ENCODE measurements around the gene AMZ2. TPM values are rescaled to one million over a fixed set of nuclear protein-coding genes. Genes with fewer than 3 reads are reported as not detected.
"Not testable (repeated sequence)": the region's sequence is repeated elsewhere in the genome, so short reads cannot be mapped to it uniquely, and the experiment has no call there.

Gene AMZ2
- total and polyA plus RNA-seq, 4 donors = 27.1 to 55.2 (median 44.9) TPM

DNA sequence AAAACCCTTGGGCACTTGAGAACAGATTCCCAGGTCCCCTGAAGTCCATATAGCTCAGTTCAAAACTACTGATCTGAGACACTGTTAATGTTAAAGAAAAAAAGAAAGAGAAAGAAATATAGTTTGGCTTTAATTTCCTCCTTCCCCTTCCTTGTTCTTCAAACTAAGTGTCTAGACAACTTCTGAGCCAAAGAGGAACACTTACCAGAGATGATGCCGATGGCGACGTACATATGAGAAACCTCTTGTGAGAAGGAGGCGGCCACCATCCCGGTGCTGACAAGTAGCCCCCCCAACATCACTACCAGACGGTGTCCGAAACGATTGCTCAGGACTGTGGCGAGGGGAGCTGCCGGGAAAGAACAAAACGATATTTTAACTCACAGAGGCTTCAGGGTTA, 25.9 kb downstream of the AMZ2 start:
- no peak for ATAC-seq (ENCODE audit: insufficient read depth, low FRiP score)
- H3K36me3 ChIP-seq (ENCODE audit: control insufficient read depth in 4 of 4, insufficient read depth in 4 of 4, low read length in 4 of 4) = no peaks in the 10 kb centered on the region
- no peak for DNase-seq
- no peak overlapping the region for H3K9ac ChIP-seq (ENCODE audit: insufficient read depth in 1 of 2, low read length in 2 of 2)
- 67 to 74% methylated on average over 11 of the region's 11 CpGs for WGBS, 2 donors
- H3K27me3 ChIP-seq (ENCODE audit: control insufficient read depth in 3 of 3, insufficient read depth in 3 of 3, low read length in 2 of 3) = no peaks in the 10 kb centered on the region
- no peak overlapping the region for H3K4me3 ChIP-seq
- no peak overlapping the region for H3K27ac ChIP-seq (ENCODE audit: low read depth in 1 of 2, low read length in 1 of 2)
- no peaks in the 10 kb centered on the region for H3K4me1 ChIP-seq (ENCODE audit: control insufficient read depth in 5 of 5, insufficient read depth in 5 of 5, low read length in 5 of 5)
- TF ChIP-seq, protein P1, sequence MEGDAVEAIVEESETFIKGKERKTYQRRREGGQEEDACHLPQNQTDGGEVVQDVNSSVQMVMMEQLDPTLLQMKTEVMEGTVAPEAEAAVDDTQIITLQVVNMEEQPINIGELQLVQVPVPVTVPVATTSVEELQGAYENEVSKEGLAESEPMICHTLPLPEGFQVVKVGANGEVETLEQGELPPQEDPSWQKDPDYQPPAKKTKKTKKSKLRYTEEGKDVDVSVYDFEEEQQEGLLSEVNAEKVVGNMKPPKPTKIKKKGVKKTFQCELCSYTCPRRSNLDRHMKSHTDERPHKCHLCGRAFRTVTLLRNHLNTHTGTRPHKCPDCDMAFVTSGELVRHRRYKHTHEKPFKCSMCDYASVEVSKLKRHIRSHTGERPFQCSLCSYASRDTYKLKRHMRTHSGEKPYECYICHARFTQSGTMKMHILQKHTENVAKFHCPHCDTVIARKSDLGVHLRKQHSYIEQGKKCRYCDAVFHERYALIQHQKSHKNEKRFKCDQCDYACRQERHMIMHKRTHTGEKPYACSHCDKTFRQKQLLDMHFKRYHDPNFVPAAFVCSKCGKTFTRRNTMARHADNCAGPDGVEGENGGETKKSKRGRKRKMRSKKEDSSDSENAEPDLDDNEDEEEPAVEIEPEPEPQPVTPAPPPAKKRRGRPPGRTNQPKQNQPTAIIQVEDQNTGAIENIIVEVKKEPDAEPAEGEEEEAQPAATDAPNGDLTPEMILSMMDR (IDR thresholded peaks at IDR 0.05; ENCODE audit: control extremely low read depth, extremely low read depth) = no peak
- H3K9me3 ChIP-seq (ENCODE audit: control insufficient read depth in 4 of 4, insufficient read depth in 3 of 4, low read length in 3 of 4) = peaks cover 0 to 2% (median 0%) of the 10 kb centered on the region in 4 donors

DNA sequence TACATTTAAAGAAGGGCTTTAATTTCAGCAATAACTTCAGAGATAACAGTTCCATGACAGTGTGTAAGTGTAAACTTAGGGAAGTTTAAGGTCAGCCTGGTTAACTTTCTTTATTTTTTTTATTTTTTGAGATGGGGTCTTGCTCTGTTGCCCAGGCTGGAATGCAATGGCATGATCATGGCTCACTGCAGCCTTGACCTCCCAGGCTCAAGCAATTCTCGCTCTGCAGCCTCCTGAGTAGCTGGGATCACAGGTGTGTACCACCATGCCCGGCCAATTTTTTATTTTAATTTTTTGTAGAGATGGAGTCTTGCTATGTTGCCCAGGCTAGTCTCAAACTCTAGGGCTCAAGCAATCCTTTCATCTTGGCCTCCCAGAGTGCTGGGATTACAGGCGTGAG, 28.5 kb downstream of the AMZ2 start:
- not testable (repeated sequence) for H3K27me3 ChIP-seq (ENCODE audit: control insufficient read depth in 3 of 3, insufficient read depth in 3 of 3, low read length in 2 of 3); H3K4me3 ChIP-seq; DNase-seq; H3K4me1 ChIP-seq (ENCODE audit: control insufficient read depth in 5 of 5, insufficient read depth in 5 of 5, low read length in 5 of 5); H3K9ac ChIP-seq (ENCODE audit: insufficient read depth in 1 of 2, low read length in 2 of 2); H3K27ac ChIP-seq (ENCODE audit: low read depth in 1 of 2, low read length in 1 of 2); ATAC-seq (ENCODE audit: insufficient read depth, low FRiP score); H3K36me3 ChIP-seq (ENCODE audit: control insufficient read depth in 4 of 4, insufficient read depth in 4 of 4, low read length in 4 of 4); H3K9me3 ChIP-seq (ENCODE audit: control insufficient read depth in 4 of 4, insufficient read depth in 3 of 4, low read length in 3 of 4)
- 97 to 99% methylated on average over 3 of the region's 3 CpGs for WGBS, 2 donors

DNA sequence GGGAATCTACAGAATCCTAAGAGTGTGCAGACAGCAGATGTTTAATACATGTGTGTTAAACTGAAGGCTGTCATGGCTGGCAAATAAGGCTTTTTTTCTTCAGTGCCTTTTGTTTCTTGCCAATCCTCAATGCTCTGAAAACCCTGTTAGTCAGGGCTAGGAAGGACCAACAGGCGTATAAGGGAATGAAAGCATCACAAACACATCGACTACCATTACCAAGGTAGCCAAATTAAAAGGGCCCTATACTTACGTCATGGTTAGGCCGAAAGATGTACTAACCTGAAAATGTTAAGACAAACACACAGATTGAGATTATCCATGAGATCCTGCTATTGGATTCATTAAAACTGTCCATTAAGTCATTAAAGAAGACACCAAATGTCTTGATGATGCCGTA, 30.0 kb downstream of the AMZ2 start:
- ATAC-seq (ENCODE audit: insufficient read depth, low FRiP score) (no peak), DNase-seq (no peak)
- H3K4me1 ChIP-seq (ENCODE audit: control insufficient read depth in 5 of 5, insufficient read depth in 5 of 5, low read length in 5 of 5) = no peaks in the 10 kb centered on the region
- H3K36me3 ChIP-seq (ENCODE audit: control insufficient read depth in 4 of 4, insufficient read depth in 4 of 4, low read length in 4 of 4) = no peaks in the 10 kb centered on the region
- TF ChIP-seq, protein P1 (IDR thresholded peaks at IDR 0.05; ENCODE audit: control extremely low read depth, extremely low read depth) = no peak
- no peak overlapping the region for H3K27ac ChIP-seq (ENCODE audit: low read depth in 1 of 2, low read length in 1 of 2)
- peaks cover 0 to 2% (median 0%) of the 10 kb centered on the region in 4 donors for H3K9me3 ChIP-seq (ENCODE audit: control insufficient read depth in 4 of 4, insufficient read depth in 3 of 4, low read length in 3 of 4)
- no peak overlapping the region for H3K9ac ChIP-seq (ENCODE audit: insufficient read depth in 1 of 2, low read length in 2 of 2)
- 98 to 99% methylated on average over 5 of the region's 5 CpGs for WGBS, 2 donors
- H3K27me3 ChIP-seq (ENCODE audit: control insufficient read depth in 3 of 3, insufficient read depth in 3 of 3, low read length in 2 of 3) = no peaks in the 10 kb centered on the region
- H3K4me3 ChIP-seq = no peak overlapping the region

DNA sequence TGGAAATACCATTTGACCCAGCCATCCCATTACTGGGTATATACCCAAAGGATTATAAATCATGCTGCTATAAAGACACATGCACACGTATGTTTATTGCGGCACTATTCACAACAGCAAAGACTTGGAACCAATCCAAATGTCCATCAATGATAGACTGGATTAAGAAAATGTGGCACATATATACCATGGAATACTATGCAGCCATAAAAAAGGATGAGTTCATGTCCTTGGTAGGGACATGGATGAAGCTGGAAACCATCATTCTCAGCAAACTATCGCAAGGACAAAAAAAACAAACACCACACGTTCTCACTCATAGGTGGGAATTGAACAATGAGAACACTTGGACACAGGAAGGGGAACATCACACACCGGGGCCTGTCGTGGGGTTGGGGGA, 34.1 kb downstream of the AMZ2 start:
- DNase-seq; H3K36me3 ChIP-seq (ENCODE audit: control insufficient read depth in 4 of 4, insufficient read depth in 4 of 4, low read length in 4 of 4); H3K9ac ChIP-seq (ENCODE audit: insufficient read depth in 1 of 2, low read length in 2 of 2); H3K9me3 ChIP-seq (ENCODE audit: control insufficient read depth in 4 of 4, insufficient read depth in 3 of 4, low read length in 3 of 4); ATAC-seq (ENCODE audit: insufficient read depth, low FRiP score); H3K4me3 ChIP-seq; H3K27me3 ChIP-seq (ENCODE audit: control insufficient read depth in 3 of 3, insufficient read depth in 3 of 3, low read length in 2 of 3); H3K27ac ChIP-seq (ENCODE audit: low read depth in 1 of 2, low read length in 1 of 2); H3K4me1 ChIP-seq (ENCODE audit: control insufficient read depth in 5 of 5, insufficient read depth in 5 of 5, low read length in 5 of 5): not testable (repeated sequence)
- 86 to 98% methylated on average over 4 of the region's 6 CpGs for WGBS, 2 donors

DNA sequence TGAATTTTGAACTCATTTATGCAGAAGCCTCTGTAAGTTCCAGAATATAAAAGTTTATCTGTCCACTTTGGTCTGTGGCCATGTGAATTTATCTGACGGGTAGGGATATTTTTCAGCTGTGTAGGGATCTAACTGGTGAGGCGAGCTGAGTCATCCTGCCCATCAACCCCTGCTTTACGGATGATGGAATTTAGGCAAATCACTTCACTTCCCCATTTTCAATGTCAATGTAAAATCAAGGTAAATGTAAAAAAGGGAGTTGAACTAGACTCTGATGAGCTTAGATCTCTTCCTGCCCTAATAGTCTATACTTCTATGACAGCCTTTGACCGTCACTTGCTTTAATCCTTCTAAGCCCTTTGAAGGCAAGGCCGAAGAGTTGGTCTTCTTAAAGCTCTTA, 40.5 kb downstream of the AMZ2 start:
- H3K4me3 ChIP-seq = no peak overlapping the region
- peaks cover 0 to 32% (median 24%) of the 10 kb centered on the region in 3 donors for H3K27me3 ChIP-seq (ENCODE audit: control insufficient read depth in 3 of 3, insufficient read depth in 3 of 3, low read length in 2 of 3)
- H3K9me3 ChIP-seq (ENCODE audit: control insufficient read depth in 4 of 4, insufficient read depth in 3 of 4, low read length in 3 of 4) = no peaks in the 10 kb centered on the region
- no peak overlapping the region for H3K9ac ChIP-seq (ENCODE audit: insufficient read depth in 1 of 2, low read length in 2 of 2)
- TF ChIP-seq, protein P1 (IDR thresholded peaks at IDR 0.05; ENCODE audit: control extremely low read depth, extremely low read depth) = no peak
- ATAC-seq (ENCODE audit: insufficient read depth, low FRiP score) = no peak
- 50 to 77% methylated on average over 5 of the region's 5 CpGs for WGBS, 2 donors
- H3K36me3 ChIP-seq (ENCODE audit: control insufficient read depth in 4 of 4, insufficient read depth in 4 of 4, low read length in 4 of 4) = no peaks in the 10 kb centered on the region
- DNase-seq = no peak
- H3K27ac ChIP-seq (ENCODE audit: low read depth in 1 of 2, low read length in 1 of 2) = no peak overlapping the region
- H3K4me1 ChIP-seq (ENCODE audit: control insufficient read depth in 5 of 5, insufficient read depth in 5 of 5, low read length in 5 of 5) = peaks cover 0 to 22% (median 8%) of the 10 kb centered on the region in 5 donors
